Adrenal gland (tissue), 5 donors: ENCODE results near the gene BTBD16.

ENCODE experiments used
- CTCF ChIP-seq, 6 experiments: fragments of 450-650 bp in 4 of 6; fragments of 200-600 bp in 2 of 6; sonication (generic) in 1 of 6; IDR thresholded peaks; 1 replicate in 5 of 6; 2 replicates in 1 of 6; pipeline versions ENCODE4 v1.5.1 to v1.8.0; 2016 to 2021; ENCODE audit warnings: antibody characterized with exemption in 6 of 6, mild to moderate bottlenecking in 2 of 6, moderate library complexity in 1 of 6
- POLR2A ChIP-seq, 2 donors: fragments of 450-650 bp; IDR thresholded peaks; one replicate each; pipeline ENCODE4 v1.6.1; 2017; ENCODE audit warnings: antibody characterized with exemption in 2 of 2, mild to moderate bottlenecking in 2 of 2, moderate library complexity in 1 of 2
- donor health status: DM: no; HTN: no; CAD: no.

GRCh38 chr10:122233857-122234348 is 37.2 kb upstream of the BTBD16 start:
- TF ChIP-seq CTCF (IDR thresholded peaks at IDR 0.05) (no peak), POLR2A (IDR thresholded peaks at IDR 0.05) (no peak)
